ENCODE results near the gene UGT1A8. TPM values are rescaled to one million over a fixed set of nuclear protein-coding genes. Genes with fewer than 3 reads are reported as not detected.

The UGT1A8 gene
- total and polyA plus RNA-seq, 2 donors (not counting 1 experiment from before 2014, with no cell fraction given) = not detected

GRCh38 chr2:233679196-233679595 lies 61.8 kb downstream of the UGT1A8 start:
- no peaks in the 10 kb centered on the region for H4K20me1 ChIP-seq (ENCODE audit: control insufficient read depth, insufficient read depth, low read length, poor library complexity, severe bottlenecking)
- intact Hi-C loops (cut with micrococcal nuclease) = no loop called here
- H3K9me3 ChIP-seq (ENCODE audit: control extremely low read depth in 1 of 3, control insufficient read depth in 2 of 3, insufficient read depth in 1 of 3, low read length in 2 of 3) = no peaks in the 10 kb centered on the region
- Mint-ChIP-seq H3K27me3 (peaks cover 8% of the 10 kb centered on the region), H3K4me1 (peaks cover 16% of the 10 kb centered on the region), H3K9me3 (ENCODE audit: insufficient read depth) (no peaks in the 10 kb centered on the region), H3K27ac (no peak overlapping the region), H3K4me3 (no peak overlapping the region)
- peaks cover 0 to 6% of the 10 kb centered on the region in 2 donors for H3K4me1 ChIP-seq (ENCODE audit: control insufficient read depth in 2 of 2, insufficient read depth in 2 of 2, low read length in 2 of 2)
- no peak overlapping the region for H3K9ac ChIP-seq (ENCODE audit: low read length)
- CTCF ChIA-PET = no interaction called here
- H3K79me2 ChIP-seq (ENCODE audit: control insufficient read depth, insufficient read depth, low read length) = no peaks in the 10 kb centered on the region
- no peak overlapping the region for H3K4me2 ChIP-seq (replicated peaks; ENCODE audit: low read depth, low read length, poor library complexity, severe bottlenecking)
- H2AFZ ChIP-seq (ENCODE audit: insufficient read depth, low read depth, low read length, poor library complexity, severe bottlenecking) = no peak overlapping the region
- H3K36me3 ChIP-seq (replicated peaks in 1 of 2; ENCODE audit: control extremely low read depth in 1 of 2, control insufficient read depth in 1 of 2, extremely low read depth in 1 of 2, insufficient read depth in 2 of 2, low read length in 1 of 2) = no peaks in the 10 kb centered on the region
- H3K27me3 ChIP-seq (replicated peaks in 1 of 4; ENCODE audit: control extremely low read depth in 1 of 4, control insufficient read depth in 3 of 4, insufficient read depth in 4 of 4, low read length in 3 of 4) = no peaks in the 10 kb centered on the region
- ATAC-seq (ENCODE audit: low read depth) (no peak), DNase-seq (no peak)
- POLR2A ChIA-PET = no interaction called here
- no peak overlapping the region for H3K4me3 ChIP-seq (ENCODE audit: control extremely low read depth in 1 of 5, extremely low read depth in 1 of 5, insufficient read depth in 1 of 5, low read depth in 2 of 5, low read length in 4 of 5)
- WGBS (ENCODE audit: insufficient coverage) = 52% methylated on average over 2 of the region's 4 CpGs
- H3K27ac ChIP-seq (ENCODE audit: low read length in 2 of 2) = no peak overlapping the region
- TF ChIP-seq EZH2 (IDR thresholded peaks at IDR 0.05; ENCODE audit: borderline replicate concordance, insufficient read depth, low read depth, low read length, poor library complexity, severe bottlenecking) (no peak), CTCF (IDR thresholded peaks at IDR 0.05) (no peak)

GRCh38 chr2:233680361-233681045 lies 63.1 kb downstream of the UGT1A8 start:
- no peaks in the 10 kb centered on the region for H3K27me3 ChIP-seq (replicated peaks in 1 of 4; ENCODE audit: control extremely low read depth in 1 of 4, control insufficient read depth in 3 of 4, insufficient read depth in 4 of 4, low read length in 3 of 4)
- H3K4me3 ChIP-seq (ENCODE audit: control extremely low read depth in 1 of 5, extremely low read depth in 1 of 5, insufficient read depth in 1 of 5, low read depth in 2 of 5, low read length in 4 of 5) = no peak overlapping the region
- H2AFZ ChIP-seq (ENCODE audit: insufficient read depth, low read depth, low read length, poor library complexity, severe bottlenecking) = no peak overlapping the region
- DNase-seq (no peak), ATAC-seq (ENCODE audit: low read depth) (no peak)
- H3K4me2 ChIP-seq (replicated peaks; ENCODE audit: low read depth, low read length, poor library complexity, severe bottlenecking) = no peak overlapping the region
- Mint-ChIP-seq H3K27ac (no peak overlapping the region), H3K4me1 (peaks cover 16% of the 10 kb centered on the region), H3K4me3 (no peak overlapping the region), H3K27me3 (peaks cover 8% of the 10 kb centered on the region), H3K9me3 (ENCODE audit: insufficient read depth) (no peaks in the 10 kb centered on the region)
- H3K79me2 ChIP-seq (ENCODE audit: control insufficient read depth, insufficient read depth, low read length) = no peaks in the 10 kb centered on the region
- intact Hi-C loops (cut with micrococcal nuclease) = no loop called here
- ChIA-PET POLR2A (no interaction called here), CTCF (interaction anchor here (0.5 kb wide), 1 partner anchor 687 kb away, joined by 4 read pairs; no protein-coding TSS in a partner anchor)
- 90% methylated on average over 3 of the region's 4 CpGs for WGBS (ENCODE audit: insufficient coverage)
- no peaks in the 10 kb centered on the region for H3K36me3 ChIP-seq (replicated peaks in 1 of 2; ENCODE audit: control extremely low read depth in 1 of 2, control insufficient read depth in 1 of 2, extremely low read depth in 1 of 2, insufficient read depth in 2 of 2, low read length in 1 of 2)
- no peak overlapping the region for H3K27ac ChIP-seq (ENCODE audit: low read length in 2 of 2)
- no peak overlapping the region for H3K9ac ChIP-seq (ENCODE audit: low read length)
- no peaks in the 10 kb centered on the region for H3K9me3 ChIP-seq (ENCODE audit: control extremely low read depth in 1 of 3, control insufficient read depth in 2 of 3, insufficient read depth in 1 of 3, low read length in 2 of 3)
- H4K20me1 ChIP-seq (ENCODE audit: control insufficient read depth, insufficient read depth, low read length, poor library complexity, severe bottlenecking) = no peaks in the 10 kb centered on the region
- H3K4me1 ChIP-seq (ENCODE audit: control insufficient read depth in 2 of 2, insufficient read depth in 2 of 2, low read length in 2 of 2) = peaks cover 0 to 6% of the 10 kb centered on the region in 2 donors
- TF ChIP-seq CTCF (IDR thresholded peaks at IDR 0.05) = no peak
- TF ChIP-seq EZH2 (IDR thresholded peaks at IDR 0.05; ENCODE audit: borderline replicate concordance, insufficient read depth, low read depth, low read length, poor library complexity, severe bottlenecking) = no peak

Measured in B cell (primary cell).